Left forelimb (tissue), 1 donor: ENCODE measurements around the gene CIITA.
"Not testable (repeated sequence)": the region's sequence is repeated elsewhere in the genome, so short reads cannot be mapped to it uniquely, and the experiment has no call there.

Experiments
- DNase-seq: peaks from one replicate; pipeline ENCODE4 v3.0.0-alpha.2; 2018; ENCODE audit warnings: low spot score

The CIITA gene

DNA sequence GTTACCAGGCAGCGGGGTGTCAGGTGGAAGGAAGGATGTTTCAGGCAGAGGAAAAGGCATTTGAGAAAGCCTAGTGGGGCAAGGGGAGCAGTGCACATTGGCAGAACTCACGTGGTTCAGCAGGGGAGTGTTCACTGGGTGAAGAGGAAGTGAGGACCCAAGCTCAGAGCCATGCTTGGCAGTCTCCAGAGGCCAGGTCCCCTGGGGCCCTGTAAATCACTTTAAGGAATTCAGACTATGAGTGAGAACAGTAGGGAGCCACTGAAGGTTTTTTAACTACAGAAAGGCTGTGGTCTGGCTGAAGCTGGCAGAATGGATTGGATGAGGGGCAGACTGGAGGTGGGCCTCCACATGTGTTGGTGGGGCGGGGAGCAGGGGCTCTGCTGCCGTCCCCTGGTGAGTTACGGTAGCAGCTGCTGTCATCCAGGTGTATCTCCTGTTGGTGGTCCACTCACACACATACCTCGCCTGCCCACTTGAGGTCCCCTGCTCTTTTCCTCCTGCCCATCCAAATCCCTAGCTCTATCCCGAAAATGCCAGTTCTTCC lies 72.5 kb downstream of the CIITA start:
- no peak for DNase-seq

DNA sequence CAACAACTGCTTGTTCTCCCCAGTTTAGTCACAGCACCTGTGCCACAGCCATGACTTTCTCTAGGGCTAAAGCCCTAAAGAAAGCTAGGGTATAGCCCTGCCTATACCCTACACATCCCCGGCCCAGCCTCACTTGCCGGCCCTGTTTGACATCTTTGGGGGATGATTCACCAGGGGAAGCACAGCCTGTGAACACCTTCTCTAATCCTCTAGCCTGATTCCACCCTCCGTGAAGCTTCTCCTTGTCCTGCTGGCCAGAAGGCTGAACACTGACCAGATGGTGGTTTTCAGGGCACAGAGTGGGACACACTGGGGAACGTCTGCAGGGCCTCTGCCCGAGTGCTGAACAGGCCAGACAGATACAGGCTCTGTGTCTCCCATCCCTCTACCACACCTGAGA lies 73.4 kb downstream of the CIITA start:
- no peak for DNase-seq

DNA sequence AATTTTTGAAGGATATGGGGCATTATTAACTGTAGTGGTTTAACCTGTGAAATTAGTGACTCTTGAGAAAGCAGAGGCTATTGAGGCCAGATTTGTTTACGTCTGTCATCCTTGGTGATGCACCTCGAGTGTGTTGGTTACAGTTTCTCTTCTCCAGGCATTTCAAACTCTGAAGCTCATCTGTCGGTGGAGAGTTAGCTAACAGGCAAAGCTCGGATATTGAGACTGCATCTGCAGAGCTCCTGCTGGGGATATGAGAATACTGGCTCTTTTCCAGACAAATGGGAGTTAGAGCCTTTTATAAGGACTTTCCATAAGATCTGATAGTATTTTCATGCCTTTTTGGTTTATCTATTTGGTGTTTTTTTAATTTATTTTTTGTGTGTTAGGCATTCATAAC lies 74.0 kb downstream of the CIITA start:
- no peak for DNase-seq

DNA sequence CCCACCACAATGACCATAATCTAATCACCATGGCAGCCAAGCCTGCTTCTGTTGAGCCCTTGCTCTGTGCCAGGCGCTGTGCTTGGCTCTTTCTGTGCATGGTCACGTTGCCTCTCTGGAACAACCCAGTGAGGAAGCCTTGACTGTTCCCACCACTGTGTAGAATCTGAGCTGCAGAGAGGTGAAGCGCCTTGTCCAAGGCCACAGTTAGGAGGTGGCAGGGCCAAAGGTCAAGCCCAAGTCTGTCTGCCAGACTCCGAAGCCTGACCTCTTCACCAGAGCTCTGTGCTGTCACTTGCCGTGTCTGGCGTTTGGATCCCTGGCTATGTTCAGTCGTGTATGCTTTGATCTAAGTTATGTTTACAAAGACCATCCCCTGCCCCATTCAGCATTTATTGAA lies 77.9 kb downstream of the CIITA start:
- DNase-seq = no peak

DNA sequence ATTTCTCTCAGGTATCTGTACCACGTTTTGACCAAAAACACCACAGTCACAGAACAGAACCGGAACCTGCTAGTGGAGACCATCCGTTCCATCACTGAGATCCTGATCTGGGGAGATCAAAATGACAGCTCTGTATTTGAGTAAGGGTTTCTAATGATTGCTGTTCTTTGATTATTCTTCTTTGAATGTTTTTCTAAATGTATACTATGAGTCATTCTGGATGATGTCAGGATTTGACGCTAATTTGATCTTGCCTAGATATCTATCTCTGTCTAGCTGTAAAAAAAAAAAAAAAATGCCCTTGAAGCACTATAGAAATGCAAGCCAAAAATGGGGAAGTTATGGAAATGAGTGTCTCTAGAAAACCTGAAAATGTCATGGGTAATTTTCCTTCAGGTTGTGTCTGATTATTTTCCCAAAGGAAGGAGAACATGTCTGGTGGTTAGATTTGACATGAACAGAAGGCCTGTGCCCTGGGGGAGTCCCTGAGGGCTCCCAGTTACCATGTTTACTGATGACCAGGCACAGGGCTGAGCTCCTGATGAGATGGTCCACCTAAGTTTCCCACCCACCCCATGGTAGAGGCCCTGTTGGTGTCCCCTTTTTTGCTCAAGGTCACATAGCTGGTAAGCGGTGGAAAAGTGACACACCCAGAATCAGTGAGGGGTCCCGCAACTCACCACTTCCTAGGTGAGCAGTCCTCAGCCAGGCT lies 80.9 kb downstream of the CIITA start:
- DNase-seq = no peak

DNA sequence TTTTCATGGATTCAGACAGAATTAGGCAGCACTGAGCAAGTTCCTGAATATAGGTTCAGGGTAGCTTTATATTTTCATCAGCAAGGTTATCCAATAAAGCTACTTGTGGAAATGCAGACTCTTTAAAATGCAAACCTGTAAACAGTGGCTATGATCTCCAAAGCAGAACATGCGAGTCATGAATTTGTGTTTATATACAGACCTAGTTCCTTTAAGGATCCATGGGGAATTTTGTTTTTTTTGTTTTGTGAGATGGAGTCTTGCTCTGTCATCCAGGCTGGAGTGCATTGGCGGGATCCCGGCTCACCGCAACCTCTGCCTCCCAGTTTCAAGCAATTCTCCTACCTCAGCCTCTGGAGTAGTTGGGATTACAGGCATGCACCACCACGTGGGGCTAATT lies 82.2 kb downstream of the CIITA start:
- no peak for DNase-seq

DNA sequence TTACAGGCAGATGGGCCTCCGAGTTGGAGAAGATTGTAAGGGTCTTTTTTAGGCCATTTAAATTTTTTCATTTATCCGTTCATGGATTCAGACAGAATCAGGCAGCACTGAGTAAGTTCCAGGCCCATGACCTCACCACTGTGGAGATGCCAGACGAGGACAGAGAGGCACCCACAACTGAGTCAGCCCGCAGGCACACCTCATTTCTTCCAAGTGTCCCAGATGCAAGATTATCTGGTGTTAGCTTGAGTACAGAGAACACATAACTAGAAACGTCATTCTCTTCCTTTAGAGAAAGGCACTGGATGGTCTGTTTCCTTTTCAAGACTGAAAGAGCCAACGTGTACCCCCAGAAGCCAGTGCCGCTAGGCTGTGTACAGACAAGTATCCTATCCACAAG lies 84.2 kb downstream of the CIITA start:
- no peak for DNase-seq

DNA sequence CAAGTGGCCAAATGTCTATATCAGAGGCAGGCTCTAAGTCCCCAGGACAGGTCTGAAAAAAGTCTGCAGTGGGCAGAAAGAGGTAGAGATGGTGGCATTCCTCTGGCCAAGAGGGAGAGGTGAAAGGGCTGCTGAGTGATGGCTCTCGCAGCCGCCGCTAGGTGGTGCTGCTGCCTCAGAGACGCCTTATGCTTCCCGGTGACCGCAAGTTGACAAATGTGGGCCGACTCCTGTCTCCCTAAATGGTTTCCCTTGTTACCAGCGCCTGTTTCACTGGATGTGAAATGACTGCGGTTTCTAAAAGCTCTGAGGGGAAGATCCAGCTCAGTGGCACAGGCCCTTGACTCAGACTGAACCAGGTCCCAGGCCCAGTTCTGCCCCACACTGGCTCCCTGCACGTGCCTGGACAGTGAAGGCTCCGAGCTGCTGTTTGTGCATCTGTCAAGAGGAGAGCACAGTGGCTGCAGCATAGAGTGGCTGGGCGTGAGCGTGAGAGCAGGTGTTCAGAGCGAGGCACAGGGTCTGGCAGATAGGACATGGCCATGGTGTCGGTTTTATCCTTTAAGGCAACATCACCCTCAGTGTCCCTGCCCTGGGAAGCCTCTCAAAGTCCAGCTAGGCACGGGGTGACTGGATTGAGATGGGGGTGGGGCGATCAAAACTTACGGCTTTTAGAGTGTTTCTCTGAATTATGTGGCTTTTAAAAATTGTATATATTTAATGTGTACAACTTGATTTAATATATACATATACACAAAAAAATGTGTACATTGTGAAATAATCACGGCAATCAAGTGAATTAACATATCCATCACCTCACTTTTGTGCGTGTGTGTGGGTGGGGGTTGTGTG lies 87.3 kb downstream of the CIITA start:
- peak; percentile 87 for DNase-seq

DNA sequence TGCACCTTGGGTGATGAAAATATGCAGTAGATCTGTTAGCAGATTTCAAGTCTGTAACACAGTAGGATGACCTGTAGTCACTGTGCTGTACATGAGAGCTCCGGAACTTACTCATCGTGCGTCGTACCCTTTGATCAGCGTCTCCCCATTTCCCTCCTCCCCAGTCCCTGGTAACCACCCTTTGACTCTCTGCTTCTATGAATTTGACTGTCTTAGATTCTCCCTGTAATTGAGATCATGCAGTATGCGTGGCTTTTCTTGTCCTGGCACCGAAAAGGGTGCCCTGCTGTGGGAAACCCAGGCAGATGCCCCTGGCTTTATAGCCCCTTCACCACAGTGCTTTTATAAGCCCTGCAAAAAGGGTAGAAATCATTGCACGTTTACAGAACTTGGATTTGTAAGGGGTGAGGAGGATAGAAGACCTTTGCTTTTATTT lies 87.9 kb downstream of the CIITA start:
- DNase-seq = no peak

DNA sequence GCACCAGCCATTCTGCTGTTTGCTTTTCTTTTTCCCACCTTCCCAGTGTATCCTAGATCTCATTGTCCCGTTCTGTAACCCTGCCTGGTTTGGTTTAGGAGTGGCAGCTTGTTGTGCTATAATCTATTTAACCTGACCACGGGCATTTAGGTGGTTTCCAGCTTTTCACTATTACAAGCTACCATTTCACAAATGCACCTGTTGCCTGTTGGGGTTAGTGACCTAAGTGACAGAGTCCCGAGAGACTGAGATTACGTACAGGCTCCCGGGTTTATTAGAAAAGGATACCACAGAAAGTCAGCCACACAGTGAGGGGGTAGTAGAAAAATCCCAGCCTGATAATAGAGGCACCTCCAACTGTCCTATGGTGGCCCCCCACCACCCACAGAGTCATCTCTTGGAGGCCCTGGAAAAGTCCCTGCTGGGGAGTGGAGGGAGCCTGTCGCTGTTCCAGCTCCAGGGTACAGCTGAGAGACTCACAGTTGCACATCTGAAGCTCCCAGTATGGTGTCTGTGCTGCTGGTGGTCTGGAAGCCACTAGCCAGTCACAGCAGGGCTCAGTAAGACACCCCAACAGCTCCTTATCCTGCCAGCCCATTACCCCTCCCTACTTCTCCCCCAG lies 88.5 kb downstream of the CIITA start:
- no peak for DNase-seq

DNA sequence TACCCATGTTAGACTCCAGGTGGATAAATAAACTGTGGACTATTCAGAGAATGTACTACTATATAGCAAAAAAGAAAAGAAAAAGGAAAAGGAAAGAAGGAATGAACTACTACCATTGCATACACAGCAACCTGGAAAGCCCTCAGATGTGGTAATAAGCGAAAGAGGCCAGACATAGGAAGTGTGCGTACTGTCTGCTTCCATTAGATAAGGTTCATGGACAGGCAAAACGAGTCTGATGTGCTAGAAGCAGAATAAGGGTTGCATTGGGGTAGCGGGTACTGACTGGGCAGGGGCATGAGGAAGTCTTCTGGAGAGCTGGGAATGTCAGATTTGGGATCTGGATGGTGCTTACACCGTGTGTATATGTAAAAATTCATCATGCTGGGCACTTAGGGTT lies 89.1 kb downstream of the CIITA start:
- no peak for DNase-seq

DNA sequence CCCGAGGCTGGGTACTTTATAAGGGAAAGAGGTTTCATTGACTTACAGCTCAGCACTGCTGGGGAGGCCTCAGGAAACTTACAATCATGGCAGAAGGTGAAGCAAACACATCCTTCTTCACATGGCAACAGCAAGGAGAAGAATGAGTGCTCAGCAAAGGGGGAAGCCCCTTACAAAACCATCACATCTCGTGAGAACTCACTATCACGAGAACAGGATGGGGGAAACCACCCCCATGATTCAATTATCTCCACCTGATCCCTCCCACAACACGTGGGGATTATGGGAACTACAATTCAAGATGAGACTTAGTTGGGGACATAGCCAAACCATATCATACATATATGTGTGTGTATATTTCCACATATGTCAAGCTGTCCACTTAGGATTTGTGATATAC lies 89.6 kb downstream of the CIITA start:
- DNase-seq = not testable (repeated sequence)

DNA sequence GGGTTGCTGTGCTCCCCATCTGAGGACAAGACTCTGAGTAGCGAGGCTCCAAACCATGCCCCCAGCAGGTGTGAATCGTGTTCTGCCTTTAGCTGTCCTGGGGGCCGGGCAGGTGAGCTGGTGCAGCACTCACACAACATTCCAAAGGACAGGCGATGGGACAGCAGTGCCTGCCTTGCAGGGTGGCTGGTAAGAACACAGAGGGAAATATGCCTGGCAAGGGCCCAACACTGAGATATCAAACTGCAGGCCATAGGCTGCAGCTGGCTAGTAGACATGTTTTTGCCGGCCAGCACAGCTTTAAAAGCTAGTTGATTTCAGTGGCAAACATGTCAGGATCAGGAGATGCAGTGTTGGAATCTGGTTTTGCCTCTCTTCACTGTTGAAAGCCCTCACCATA lies 91.0 kb downstream of the CIITA start:
- no peak for DNase-seq

DNA sequence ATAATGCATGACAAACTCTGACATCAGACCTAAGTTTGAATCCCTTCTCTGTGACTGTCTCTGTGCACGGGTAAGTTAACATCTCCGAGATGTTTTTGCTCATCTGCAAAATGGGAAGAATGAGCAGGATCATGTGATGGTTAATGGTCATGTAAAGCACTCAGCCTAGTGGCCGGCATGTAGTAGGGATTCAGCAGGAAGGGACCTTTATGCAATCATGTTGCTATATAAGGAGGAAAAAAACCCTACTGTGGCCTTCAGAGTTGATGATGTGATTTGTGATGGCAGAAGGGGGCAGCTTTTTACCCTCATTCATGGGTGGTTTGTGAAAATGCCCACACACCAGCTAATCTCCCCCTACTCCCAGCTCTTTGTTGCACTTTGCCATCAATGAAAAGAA lies 91.5 kb downstream of the CIITA start:
- no peak for DNase-seq

DNA sequence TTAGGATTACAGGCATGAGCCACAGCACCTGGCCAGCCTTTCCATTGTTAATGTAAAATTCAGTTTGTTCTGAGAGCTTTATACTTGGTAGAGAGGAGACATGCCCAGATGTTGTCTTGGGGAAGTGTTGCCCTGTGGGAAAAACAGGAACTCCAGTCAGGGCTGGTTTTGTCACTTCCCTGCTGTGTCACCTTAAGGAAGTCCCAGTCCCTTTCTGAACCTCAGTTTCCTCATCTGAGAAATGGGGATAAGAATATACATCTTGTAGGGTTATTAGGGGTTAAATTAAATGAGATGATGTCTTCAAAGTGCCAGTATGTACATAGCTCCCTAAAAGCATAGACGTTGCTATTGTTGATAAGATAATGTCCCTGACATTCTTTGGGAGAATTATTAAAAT lies 92.6 kb downstream of the CIITA start:
- DNase-seq = no peak

DNA sequence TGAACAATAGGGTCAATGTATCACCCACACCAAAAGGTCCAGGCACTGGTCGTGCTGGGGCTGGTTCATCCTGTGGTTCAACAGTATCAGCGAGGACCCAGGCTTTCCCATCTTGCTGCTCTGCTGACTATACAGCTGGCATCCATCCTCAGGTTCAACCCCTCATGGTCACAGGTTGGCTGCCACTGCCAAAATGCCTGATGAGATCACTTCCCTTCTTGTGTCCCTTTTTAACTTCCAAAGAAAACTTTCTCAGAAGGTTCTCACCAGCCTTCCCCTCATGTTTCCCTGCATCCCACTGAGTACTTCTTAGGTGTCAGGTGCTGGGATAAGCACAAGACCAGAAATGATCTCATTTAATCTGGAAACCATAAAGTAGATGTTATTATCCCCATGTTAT lies 93.1 kb downstream of the CIITA start:
- no peak for DNase-seq

DNA sequence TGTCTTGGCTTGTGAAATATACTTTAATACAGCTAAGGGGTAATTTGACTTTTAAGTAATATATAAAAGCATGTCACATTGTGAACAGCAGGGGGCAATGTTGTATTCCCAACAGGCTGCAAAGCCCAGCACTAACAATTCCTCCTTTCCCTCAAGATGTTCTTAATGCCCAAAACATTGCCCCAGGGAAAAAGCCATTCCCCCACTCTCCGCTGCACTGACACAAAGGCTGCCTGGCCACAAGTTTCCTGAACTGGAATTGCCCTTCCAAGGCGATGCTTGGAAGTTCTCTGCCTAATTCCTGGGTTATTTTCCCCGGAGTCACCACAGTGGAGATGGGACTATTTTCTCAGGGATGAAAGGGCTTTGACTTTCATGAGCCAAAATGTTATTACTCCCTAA lies 94.6 kb downstream of the CIITA start:
- no peak for DNase-seq

DNA sequence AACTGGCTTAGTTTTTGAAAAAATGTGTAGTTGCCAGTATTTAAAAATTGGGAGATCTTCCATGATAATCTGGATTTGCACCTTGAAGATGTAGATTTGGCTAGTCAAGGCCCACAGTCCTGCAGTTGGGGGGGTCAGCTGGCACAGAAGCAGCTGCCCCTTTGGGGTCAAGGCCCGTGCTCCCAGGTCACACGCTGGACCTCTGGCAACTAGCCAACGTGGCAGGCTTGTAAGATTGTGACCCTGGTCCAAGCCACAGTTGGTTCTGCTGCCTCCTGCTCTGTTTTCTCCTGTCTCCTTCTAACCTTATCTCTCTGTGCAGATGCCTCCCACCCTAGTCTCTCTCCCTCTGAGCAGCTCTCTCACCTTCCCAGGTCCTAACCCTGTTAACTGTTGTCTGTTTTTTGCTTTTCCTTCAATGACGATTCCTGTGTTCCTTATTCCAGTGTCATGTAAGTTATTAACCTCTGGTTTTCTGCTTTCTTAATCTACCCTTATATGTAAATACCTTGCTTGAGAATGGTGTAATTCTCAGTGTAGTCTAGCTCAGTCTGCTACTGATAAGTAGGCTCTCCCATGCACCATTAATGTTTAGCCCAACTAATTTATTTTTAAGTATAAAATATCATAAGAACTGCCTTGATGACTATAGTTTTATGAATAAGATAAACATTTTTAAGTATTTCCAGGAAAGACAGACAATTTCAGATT lies 95.3 kb downstream of the CIITA start:
- no peak for DNase-seq

DNA sequence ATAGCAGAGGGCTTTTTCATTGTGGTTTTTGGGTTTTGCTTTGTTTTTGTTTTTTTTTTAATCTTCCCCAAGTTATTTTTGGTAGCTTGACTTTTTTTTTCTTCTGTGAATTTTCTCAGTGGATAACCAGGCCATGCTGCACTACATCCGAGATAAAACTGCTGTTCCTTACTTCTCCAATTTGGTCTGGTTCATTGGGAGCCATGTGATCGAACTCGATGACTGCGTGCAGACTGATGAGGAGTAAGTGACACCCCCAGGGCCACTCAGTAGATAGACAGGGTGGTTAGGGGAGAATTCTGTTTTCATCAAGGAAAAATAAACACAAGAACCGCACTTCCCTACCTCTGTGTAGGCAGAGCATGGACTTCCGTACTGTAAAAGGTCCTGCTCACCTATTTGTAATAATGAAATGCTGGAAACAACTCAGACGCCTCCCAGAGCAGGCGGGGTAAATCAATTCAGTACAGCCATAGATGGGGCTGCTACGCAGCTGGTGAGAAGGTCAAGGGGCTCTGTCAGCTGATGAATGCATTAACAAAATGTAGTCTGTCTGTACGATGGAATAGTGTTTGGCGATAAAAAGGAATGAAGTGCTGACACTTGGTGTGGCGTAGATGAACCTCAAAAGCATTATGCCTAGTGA lies 95.9 kb downstream of the CIITA start:
- DNase-seq = no peak

DNA sequence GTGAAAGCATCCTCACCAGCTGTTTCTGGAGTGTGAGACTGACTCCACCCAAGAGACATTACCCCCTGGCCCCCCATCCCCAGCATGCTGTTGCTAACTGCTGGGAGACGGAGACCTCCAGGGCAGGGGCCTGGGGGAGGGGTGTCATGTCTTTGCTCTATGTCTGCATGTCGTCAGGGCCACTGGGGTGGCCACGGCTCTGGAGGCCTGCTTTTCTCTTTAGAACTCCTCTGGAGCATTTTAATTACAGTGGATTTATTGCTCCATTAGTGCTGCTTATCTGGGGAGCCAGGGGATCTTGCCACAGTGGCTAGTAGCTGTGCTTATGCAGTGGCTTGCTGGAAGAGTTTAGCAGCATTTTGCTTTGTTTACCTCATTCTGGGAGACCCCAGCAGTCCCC lies 99.6 kb downstream of the CIITA start:
- no peak for DNase-seq

DNA sequence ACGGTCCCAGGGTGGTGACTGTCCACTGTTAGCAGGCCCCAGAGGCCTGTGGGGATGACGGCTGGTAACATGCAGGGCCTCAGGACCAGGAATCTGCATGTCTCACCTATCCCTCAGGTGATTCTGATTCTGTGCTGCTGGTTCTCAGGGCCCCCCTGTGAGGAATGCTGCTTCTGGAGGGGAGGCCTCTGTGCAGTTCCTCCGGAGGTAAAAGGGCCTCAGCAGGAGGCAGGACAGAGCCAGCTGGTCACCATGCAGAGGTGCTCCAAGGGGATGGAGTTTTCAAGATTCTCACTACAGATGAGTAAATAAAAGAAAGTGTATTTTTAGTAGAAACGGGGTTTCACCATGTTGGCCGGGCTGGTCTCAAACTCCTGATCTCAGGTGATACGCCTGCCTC lies 101.1 kb downstream of the CIITA start:
- DNase-seq = no peak
